A673 (cell line): Measurements from ENCODE around the gene CACNA2D1. TPM values are rescaled to one million over a fixed set of nuclear protein-coding genes. Genes with fewer than 3 reads are reported as not detected.
A peak's percentile ranks its signal among the peaks of the same experiment; 100 is the strongest.

Source experiments
- BruUV-seq: library from RNA; stranded (reverse); fragments of 400-500 nt; replicated peaks from 2 replicates; lab custom pipeline; 2021; lab: Mats Ljungman, UMichigan
- CTCF ChIA-PET: fragments of 300-600 bp; sonication (Branson Sonifier 250); formaldehyde crosslinking; loops from one replicate; lab custom pipeline; 2022; ENCODE audit warnings: antibody characterized with exemption; lab: Charles Lee
- POLR2A ChIA-PET: fragments of 300-600 bp; sonication (Branson Sonifier 250); formaldehyde crosslinking; loops from one replicate; lab custom pipeline; 2022; ENCODE audit warnings: antibody characterized with exemption; ENCODE audit not compliant: low non-redundant PET; lab: Charles Lee
- DNase-seq: peaks from one replicate; pipeline ENCODE4 v3.0.0-alpha.2; 2015; ENCODE audit warnings: low spot score
- H3K27ac ChIP-seq: fragments of 200-600 bp; sonication (generic); 2 replicates; pipeline ENCODE4 v1.5.1; 2016; ENCODE audit warnings: mixed run types, low read depth, mild to moderate bottlenecking, mixed read lengths, antibody characterized with exemption, low read length; ENCODE audit not compliant: poor library complexity, severe bottlenecking
- H3K27me3 ChIP-seq: fragments of 200-600 bp; sonication (generic); replicated peaks from 2 replicates; pipeline ENCODE4 v1.6.1; 2017; ENCODE audit warnings: mixed run types, low read depth, mild to moderate bottlenecking, mixed read lengths, antibody characterized with exemption, low read length; ENCODE audit not compliant: insufficient read depth, poor library complexity
- H3K36me3 ChIP-seq: fragments of 200-600 bp; sonication (generic); 2 replicates; pipeline ENCODE4 v1.6.1; 2016; ENCODE audit warnings: mixed run types, mild to moderate bottlenecking, mixed read lengths, antibody characterized with exemption, low read length; ENCODE audit not compliant: insufficient read depth, poor library complexity, severe bottlenecking
- H3K4me1 ChIP-seq: fragments of 200-600 bp; sonication (generic); 2 replicates; pipeline ENCODE4 v1.6.1; 2017; ENCODE audit warnings: mixed run types, mild to moderate bottlenecking, mixed read lengths, antibody characterized with exemption, low read length; ENCODE audit not compliant: insufficient read depth, poor library complexity, severe bottlenecking
- H3K4me3 ChIP-seq: fragments of 200-600 bp; sonication (generic); 2 replicates; pipeline ENCODE4 v1.5.1; 2016; ENCODE audit warnings: low read depth, mixed run types, mild to moderate bottlenecking, mixed read lengths, low read length; ENCODE audit not compliant: poor library complexity, severe bottlenecking
- H3K9me3 ChIP-seq: fragments of 200-600 bp; sonication (generic); 2 replicates; pipeline ENCODE4 v1.6.1; 2016; ENCODE audit warnings: mixed run types, low read depth, mild to moderate bottlenecking, mixed read lengths, antibody characterized with exemption, low read length; ENCODE audit not compliant: poor library complexity, severe bottlenecking
- EZH2 ChIP-seq: fragments of 200-600 bp; sonication (generic); IDR thresholded peaks from 2 replicates; pipeline ENCODE4 v1.6.1; 2017; ENCODE audit warnings: borderline replicate concordance, low read depth, mild to moderate bottlenecking, mixed read lengths, antibody characterized with exemption, low read length; ENCODE audit not compliant: poor library complexity, severe bottlenecking
- intact Hi-C: fragments of 100-400 bp; cut with micrococcal nuclease; formaldehyde crosslinking; loops from one replicate; pipeline ENCODE4 v1.10.0; 2022; ENCODE audit not compliant: unreplicated experiment
- total RNA-seq: library from RNA; stranded (reverse); gene quantifications from 2 replicates; pipeline ENCODE4 v1.2.3, GENCODE V29; 2021
- TF ChIP-seq, protein P1 (sequence below): fragments of 300-800, 200-600 bp; sonication (generic); conservative IDR thresholded peaks from 2 replicates; pipeline ENCODE4 v1.5.1; 2017; ENCODE audit warnings: low read depth, mild to moderate bottlenecking, antibody characterized with exemption, low read length, moderate library complexity, mixed read lengths

CACNA2D1 gene
- total RNA-seq, 1 experiment from 2014 or later, result 49.1 TPM

GRCh38 chr7:82166260-82167015 is 277.1 kb downstream of the CACNA2D1 start:
- intact Hi-C loops, result loop anchor here (5.0 kb wide), 1 partner anchor 226 kb away; no protein-coding TSS in a partner anchor
- TF ChIP-seq EZH2, result no peak
- TF ChIP-seq, protein P1, sequence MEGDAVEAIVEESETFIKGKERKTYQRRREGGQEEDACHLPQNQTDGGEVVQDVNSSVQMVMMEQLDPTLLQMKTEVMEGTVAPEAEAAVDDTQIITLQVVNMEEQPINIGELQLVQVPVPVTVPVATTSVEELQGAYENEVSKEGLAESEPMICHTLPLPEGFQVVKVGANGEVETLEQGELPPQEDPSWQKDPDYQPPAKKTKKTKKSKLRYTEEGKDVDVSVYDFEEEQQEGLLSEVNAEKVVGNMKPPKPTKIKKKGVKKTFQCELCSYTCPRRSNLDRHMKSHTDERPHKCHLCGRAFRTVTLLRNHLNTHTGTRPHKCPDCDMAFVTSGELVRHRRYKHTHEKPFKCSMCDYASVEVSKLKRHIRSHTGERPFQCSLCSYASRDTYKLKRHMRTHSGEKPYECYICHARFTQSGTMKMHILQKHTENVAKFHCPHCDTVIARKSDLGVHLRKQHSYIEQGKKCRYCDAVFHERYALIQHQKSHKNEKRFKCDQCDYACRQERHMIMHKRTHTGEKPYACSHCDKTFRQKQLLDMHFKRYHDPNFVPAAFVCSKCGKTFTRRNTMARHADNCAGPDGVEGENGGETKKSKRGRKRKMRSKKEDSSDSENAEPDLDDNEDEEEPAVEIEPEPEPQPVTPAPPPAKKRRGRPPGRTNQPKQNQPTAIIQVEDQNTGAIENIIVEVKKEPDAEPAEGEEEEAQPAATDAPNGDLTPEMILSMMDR, result no peak
- BruUV-seq, result no TSS peak
- ChIA-PET POLR2A (interaction anchor here (0.5 kb wide), 1 partner anchor 34 kb away, joined by 3 read pairs; no protein-coding TSS in a partner anchor), CTCF (no interaction called here)
- no peaks in the 10 kb centered on the region for H3K27me3 ChIP-seq
- H3K4me3 ChIP-seq, result no peak overlapping the region
- no peak overlapping the region for H3K27ac ChIP-seq
- peak; percentile 72 for DNase-seq
- no peaks in the 10 kb centered on the region for H3K9me3 ChIP-seq
- H3K4me1 ChIP-seq, result peaks cover 31% of the 10 kb centered on the region
- H3K36me3 ChIP-seq, result no peaks in the 10 kb centered on the region

GRCh38 chr7:82164813-82165212 is 278.8 kb downstream of the CACNA2D1 start:
- Histone ChIP-seq H3K4me1 (peaks cover 31% of the 10 kb centered on the region), H3K9me3 (no peaks in the 10 kb centered on the region), H3K4me3 (no peak overlapping the region), H3K27ac (no peak overlapping the region), H3K36me3 (no peaks in the 10 kb centered on the region), H3K27me3 (no peaks in the 10 kb centered on the region)
- ChIA-PET POLR2A (no interaction called here), CTCF (no interaction called here)
- TF ChIP-seq, protein P1, result peak; percentile 62
- TF ChIP-seq EZH2, result no peak
- DNase-seq, result peak; percentile 71
- intact Hi-C loops, result loop anchor here (5.0 kb wide), 1 partner anchor 227 kb away; no protein-coding TSS in a partner anchor
- BruUV-seq, result no TSS peak

DNA sequence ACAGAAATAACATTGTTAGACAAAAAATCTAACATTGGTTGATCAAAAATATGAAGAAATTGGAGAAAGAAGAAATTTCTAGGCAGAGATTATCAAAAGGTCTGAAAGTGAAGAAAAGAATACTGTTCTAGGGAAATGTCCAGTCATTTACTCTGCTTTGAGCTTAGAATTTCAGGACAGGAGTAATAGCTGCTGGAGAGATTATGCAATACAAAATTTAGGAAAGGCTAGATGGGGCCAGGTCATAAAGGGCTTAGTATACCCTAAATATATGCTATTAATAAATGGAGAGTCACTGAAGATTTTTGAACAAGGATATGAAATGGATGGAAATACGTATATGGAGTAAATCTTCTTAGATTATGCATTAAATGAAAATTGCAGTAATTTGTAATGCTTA is 279.2 kb downstream of the CACNA2D1 start:
- Histone ChIP-seq H3K4me1 (peaks cover 31% of the 10 kb centered on the region), H3K4me3 (no peak overlapping the region), H3K9me3 (no peaks in the 10 kb centered on the region), H3K36me3 (no peaks in the 10 kb centered on the region), H3K27ac (no peak overlapping the region), H3K27me3 (no peaks in the 10 kb centered on the region)
- ChIA-PET CTCF (interaction anchor here (0.6 kb wide), 1 partner anchor 563 kb away, joined by 5 read pairs; no protein-coding TSS in a partner anchor), POLR2A (no interaction called here)
- BruUV-seq, result no TSS peak
- DNase-seq, result no peak
- no peak for TF ChIP-seq EZH2
- TF ChIP-seq, protein P1, result no peak
- intact Hi-C loops, result no loop called here
